Superior temporal gyrus (tissue), 1 donor: ENCODE measurements around the gene CNPY2.
A peak's percentile ranks its signal among the peaks of the same experiment; 100 is the strongest.
"Not testable (repeated sequence)": the region's sequence is repeated elsewhere in the genome, so short reads cannot be mapped to it uniquely, and the experiment has no call there.

ENCODE experiments used
- DNase-seq: peaks from one replicate; pipeline ENCODE4 v3.0.0-alpha.2; 2016; ENCODE audit errors: extremely low spot score

Gene CNPY2

GRCh38 chr12:56298828-56299227 is 17.0 kb downstream of the CNPY2 start:
- DNase-seq: no peak

- no peak for DNase-seq
Measured at GRCh38 chr12:56297400-56297799, 18.4 kb downstream of the CNPY2 start.

- no peak for DNase-seq
Measured at GRCh38 chr12:56296295-56296694, 19.5 kb downstream of the CNPY2 start.

GRCh38 chr12:56293795-56294194 is 22.0 kb downstream of the CNPY2 start:
- no peak for DNase-seq

GRCh38 chr12:56288705-56289387 is 26.9 kb downstream of the CNPY2 start:
- DNase-seq: no peak

- DNase-seq: no peak
Measured at GRCh38 chr12:56286044-56286830, 29.6 kb downstream of the CNPY2 start.

- not testable (repeated sequence) for DNase-seq
Measured at GRCh38 chr12:56284263-56284662, 31.5 kb downstream of the CNPY2 start.

GRCh38 chr12:56282579-56282978 is 33.2 kb downstream of the CNPY2 start:
- DNase-seq: no peak

- no peak for DNase-seq
Measured at GRCh38 chr12:56282030-56282429, 33.8 kb downstream of the CNPY2 start.

- DNase-seq: no peak
Measured at GRCh38 chr12:56280849-56281248, 34.9 kb downstream of the CNPY2 start.

- DNase-seq: no peak
Measured at GRCh38 chr12:56278905-56279304, 36.9 kb downstream of the CNPY2 start.

- no peak for DNase-seq
Measured at GRCh38 chr12:56274299-56274698, 41.5 kb downstream of the CNPY2 start.

GRCh38 chr12:56272468-56272867 is 43.3 kb downstream of the CNPY2 start:
- DNase-seq: not testable (repeated sequence)

- peak; percentile 28 for DNase-seq
Measured at GRCh38 chr12:56271031-56271430, 44.8 kb downstream of the CNPY2 start.

- no peak for DNase-seq
Measured at GRCh38 chr12:56267443-56268071, 48.2 kb downstream of the CNPY2 start.

- peak; percentile 87 for DNase-seq
Measured at GRCh38 chr12:56266693-56267442, 48.9 kb downstream of the CNPY2 start, which contains the start of gene COQ10A. Gene COQ10A, plus strand, starts transcription at chr12:56266942. Its CDS starts 177 bp downstream, at chr12:56267119.

- DNase-seq: not testable (repeated sequence)
Measured at GRCh38 chr12:56266068-56266692, 49.6 kb downstream of the CNPY2 start.

GRCh38 chr12:56262955-56263354 is 52.8 kb downstream of the CNPY2 start:
- DNase-seq: not testable (repeated sequence)

- no peak for DNase-seq
Measured at GRCh38 chr12:56261503-56262232, 54.1 kb downstream of the CNPY2 start.

- no peak for DNase-seq
Measured at GRCh38 chr12:56260921-56261320, 54.9 kb downstream of the CNPY2 start.

- DNase-seq: no peak
Measured at GRCh38 chr12:56260380-56260779, 55.4 kb downstream of the CNPY2 start.
